HuH-7.5 (cell line): Measurements from ENCODE around the gene AIFM1.
A peak's percentile ranks its signal among the peaks of the same experiment; 100 is the strongest.
"Not testable (repeated sequence)": the region's sequence is repeated elsewhere in the genome, so short reads cannot be mapped to it uniquely, and the experiment has no call there.

ENCODE experiments used
- DNase-seq: peaks from one replicate; pipeline ENCODE4 v3.0.0; 2011; ENCODE audit warnings: low spot score

The AIFM1 gene

GRCh38 chrX:130119312-130119898, 46.2 kb downstream of the AIFM1 start:
- no peak for DNase-seq

- DNase-seq = no peak
Observed at GRCh38 chrX:130118441-130119311, 47.0 kb downstream of the AIFM1 start.

- no peak for DNase-seq
Observed at GRCh38 chrX:130117166-130117565, 48.5 kb downstream of the AIFM1 start.

- not testable (repeated sequence) for DNase-seq
Observed at GRCh38 chrX:130115119-130115885, 50.3 kb downstream of the AIFM1 start.

- no peak for DNase-seq
Observed at GRCh38 chrX:130114141-130114588, 51.5 kb downstream of the AIFM1 start.

GRCh38 chrX:130111220-130112154, 54.2 kb downstream of the AIFM1 start:
- DNase-seq = no peak

- DNase-seq = peak; percentile 56
Observed at GRCh38 chrX:130110379-130111219, 55.0 kb downstream of the AIFM1 start, which contains the start of gene ELF4. Gene ELF4, minus strand, starts transcription at chrX:130110497. Its CDS starts 29,167 bp downstream, at chrX:130081330.

- DNase-seq = no peak
Observed at GRCh38 chrX:130109429-130110378, 55.9 kb downstream of the AIFM1 start.

- peak; percentile 51 for DNase-seq
Observed at GRCh38 chrX:130108647-130109428, 56.8 kb downstream of the AIFM1 start.

- DNase-seq = no peak
Observed at GRCh38 chrX:130106071-130106470, 59.6 kb downstream of the AIFM1 start.

GRCh38 chrX:130105244-130105643, 60.4 kb downstream of the AIFM1 start:
- DNase-seq = no peak

- no peak for DNase-seq
Observed at GRCh38 chrX:130103605-130104004, 62.0 kb downstream of the AIFM1 start.

GRCh38 chrX:130100180-130100579, 65.5 kb downstream of the AIFM1 start:
- no peak for DNase-seq

- no peak for DNase-seq
Observed at GRCh38 chrX:130098210-130098552, 67.5 kb downstream of the AIFM1 start.

- peak; percentile 32 for DNase-seq
Observed at GRCh38 chrX:130097507-130098209, 68.0 kb downstream of the AIFM1 start.

- DNase-seq = no peak
Observed at GRCh38 chrX:130095249-130096030, 70.2 kb downstream of the AIFM1 start.

- DNase-seq = no peak
Observed at GRCh38 chrX:130094696-130095095, 70.9 kb downstream of the AIFM1 start.
